Panc1 (cell line): Measurements from ENCODE around the gene WDR17.

Experiments
- POLR2AphosphoS5 ChIP-seq: IDR thresholded peaks from 2 replicates; pipeline ENCODE4 v1.6.1; 2012; ENCODE audit warnings: mild to moderate bottlenecking, low read depth, low read length, moderate library complexity
- TF ChIP-seq, protein P1 (sequence below): fragments of 450-650 bp; IDR thresholded peaks from 2 replicates; pipeline ENCODE4 v1.5.1; 2017; ENCODE audit warnings: mild to moderate bottlenecking
- TF ChIP-seq, protein P2 (sequence below), 2 experiments: IDR thresholded peaks; 2 replicates each; pipeline ENCODE4 v1.6.1; 2011 to 2012; ENCODE audit warnings: low read depth in 2 of 2, control low read depth in 1 of 2, low read length in 1 of 2, mild to moderate bottlenecking in 1 of 2, moderate library complexity in 1 of 2; ENCODE audit not compliant: insufficient read depth in 1 of 2

DNA sequence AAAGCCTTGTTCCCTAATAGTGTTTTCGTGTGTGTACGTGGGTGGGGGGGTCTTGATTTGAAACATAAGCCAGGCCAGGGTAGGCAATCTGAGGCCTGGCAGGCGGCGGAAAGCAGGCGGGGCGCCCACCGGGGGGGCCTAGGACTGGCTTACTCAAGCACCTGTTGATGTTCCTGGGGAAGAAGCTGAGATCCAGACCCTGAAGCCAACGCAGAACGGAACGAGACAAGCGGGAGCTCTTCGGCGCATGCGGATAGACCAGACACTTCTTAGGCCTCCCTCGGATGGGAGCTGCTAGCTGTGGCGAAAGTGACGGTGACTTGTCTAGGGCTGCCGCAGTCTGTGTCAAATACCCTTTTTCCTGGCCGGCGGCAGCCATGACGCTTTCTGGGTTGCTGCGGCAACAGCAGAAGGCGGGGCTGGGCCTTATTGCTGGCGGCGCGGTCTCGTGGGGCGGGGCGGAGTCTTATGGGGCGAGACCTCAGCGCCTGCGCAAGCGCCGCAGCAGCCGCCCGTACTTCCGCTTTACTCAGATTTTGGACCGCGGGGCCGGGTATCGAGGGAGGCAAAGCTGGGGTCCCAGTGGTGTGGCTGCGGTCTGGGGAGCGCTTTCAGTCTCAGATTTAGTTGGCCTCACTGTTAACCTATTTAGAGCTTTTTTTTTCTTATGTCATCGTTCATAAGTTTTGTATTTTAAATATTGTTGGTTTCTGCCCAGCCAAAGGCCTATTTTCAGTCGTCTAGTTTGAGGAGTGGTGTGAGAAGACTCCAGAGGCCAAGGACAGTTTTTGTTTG lies 129.7 kb downstream of the WDR17 start, which contains the start of gene SPATA4:
- TF ChIP-seq, protein P1, sequence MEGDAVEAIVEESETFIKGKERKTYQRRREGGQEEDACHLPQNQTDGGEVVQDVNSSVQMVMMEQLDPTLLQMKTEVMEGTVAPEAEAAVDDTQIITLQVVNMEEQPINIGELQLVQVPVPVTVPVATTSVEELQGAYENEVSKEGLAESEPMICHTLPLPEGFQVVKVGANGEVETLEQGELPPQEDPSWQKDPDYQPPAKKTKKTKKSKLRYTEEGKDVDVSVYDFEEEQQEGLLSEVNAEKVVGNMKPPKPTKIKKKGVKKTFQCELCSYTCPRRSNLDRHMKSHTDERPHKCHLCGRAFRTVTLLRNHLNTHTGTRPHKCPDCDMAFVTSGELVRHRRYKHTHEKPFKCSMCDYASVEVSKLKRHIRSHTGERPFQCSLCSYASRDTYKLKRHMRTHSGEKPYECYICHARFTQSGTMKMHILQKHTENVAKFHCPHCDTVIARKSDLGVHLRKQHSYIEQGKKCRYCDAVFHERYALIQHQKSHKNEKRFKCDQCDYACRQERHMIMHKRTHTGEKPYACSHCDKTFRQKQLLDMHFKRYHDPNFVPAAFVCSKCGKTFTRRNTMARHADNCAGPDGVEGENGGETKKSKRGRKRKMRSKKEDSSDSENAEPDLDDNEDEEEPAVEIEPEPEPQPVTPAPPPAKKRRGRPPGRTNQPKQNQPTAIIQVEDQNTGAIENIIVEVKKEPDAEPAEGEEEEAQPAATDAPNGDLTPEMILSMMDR = no peak
- TF ChIP-seq, protein P2, sequence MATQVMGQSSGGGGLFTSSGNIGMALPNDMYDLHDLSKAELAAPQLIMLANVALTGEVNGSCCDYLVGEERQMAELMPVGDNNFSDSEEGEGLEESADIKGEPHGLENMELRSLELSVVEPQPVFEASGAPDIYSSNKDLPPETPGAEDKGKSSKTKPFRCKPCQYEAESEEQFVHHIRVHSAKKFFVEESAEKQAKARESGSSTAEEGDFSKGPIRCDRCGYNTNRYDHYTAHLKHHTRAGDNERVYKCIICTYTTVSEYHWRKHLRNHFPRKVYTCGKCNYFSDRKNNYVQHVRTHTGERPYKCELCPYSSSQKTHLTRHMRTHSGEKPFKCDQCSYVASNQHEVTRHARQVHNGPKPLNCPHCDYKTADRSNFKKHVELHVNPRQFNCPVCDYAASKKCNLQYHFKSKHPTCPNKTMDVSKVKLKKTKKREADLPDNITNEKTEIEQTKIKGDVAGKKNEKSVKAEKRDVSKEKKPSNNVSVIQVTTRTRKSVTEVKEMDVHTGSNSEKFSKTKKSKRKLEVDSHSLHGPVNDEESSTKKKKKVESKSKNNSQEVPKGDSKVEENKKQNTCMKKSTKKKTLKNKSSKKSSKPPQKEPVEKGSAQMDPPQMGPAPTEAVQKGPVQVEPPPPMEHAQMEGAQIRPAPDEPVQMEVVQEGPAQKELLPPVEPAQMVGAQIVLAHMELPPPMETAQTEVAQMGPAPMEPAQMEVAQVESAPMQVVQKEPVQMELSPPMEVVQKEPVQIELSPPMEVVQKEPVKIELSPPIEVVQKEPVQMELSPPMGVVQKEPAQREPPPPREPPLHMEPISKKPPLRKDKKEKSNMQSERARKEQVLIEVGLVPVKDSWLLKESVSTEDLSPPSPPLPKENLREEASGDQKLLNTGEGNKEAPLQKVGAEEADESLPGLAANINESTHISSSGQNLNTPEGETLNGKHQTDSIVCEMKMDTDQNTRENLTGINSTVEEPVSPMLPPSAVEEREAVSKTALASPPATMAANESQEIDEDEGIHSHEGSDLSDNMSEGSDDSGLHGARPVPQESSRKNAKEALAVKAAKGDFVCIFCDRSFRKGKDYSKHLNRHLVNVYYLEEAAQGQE (IDR thresholded peaks at IDR 0.05; ENCODE audit: insufficient read depth in 1 of 2, low read depth in 2 of 2, low read length in 1 of 2) = no peak
- TF ChIP-seq POLR2AphosphoS5 = 0 out of 2 replicates have a peak, but pooled peaks have one; percentile 63
